Fibroblast of the aortic adventitia (primary cell): ENCODE measurements around the gene ESR1. TPM values are rescaled to one million over a fixed set of nuclear protein-coding genes. Genes with fewer than 3 reads are reported as not detected.

Experiments used
- DNase-seq: peaks from one replicate; pipeline ENCODE4 v3.0.0-alpha.2; 2010; ENCODE audit warnings: low read depth
- H3K4me3 ChIP-seq: 2 replicates; pipeline ENCODE4 v1.5.1; 2011; ENCODE audit warnings: low read depth, mild to moderate bottlenecking, control low read depth, low read length, moderate library complexity
- total RNA-seq: library from RNA; depleted of rRNA; stranded (reverse); fragments of >200 nt; gene quantifications from 2 replicates; pipeline ENCODE4 v1.2.3, GENCODE V29; 2012; ENCODE audit warnings: low replicate concordance
- TF ChIP-seq, protein P1 (sequence below): IDR thresholded peaks from 2 replicates; pipeline ENCODE4 v1.5.1; 2011; ENCODE audit warnings: mild to moderate bottlenecking, low read length, control low read depth, inconsistent platforms; ENCODE audit not compliant: insufficient read depth

The ESR1 gene
- total RNA-seq, 1 donor, result 2.7 TPM

DNA sequence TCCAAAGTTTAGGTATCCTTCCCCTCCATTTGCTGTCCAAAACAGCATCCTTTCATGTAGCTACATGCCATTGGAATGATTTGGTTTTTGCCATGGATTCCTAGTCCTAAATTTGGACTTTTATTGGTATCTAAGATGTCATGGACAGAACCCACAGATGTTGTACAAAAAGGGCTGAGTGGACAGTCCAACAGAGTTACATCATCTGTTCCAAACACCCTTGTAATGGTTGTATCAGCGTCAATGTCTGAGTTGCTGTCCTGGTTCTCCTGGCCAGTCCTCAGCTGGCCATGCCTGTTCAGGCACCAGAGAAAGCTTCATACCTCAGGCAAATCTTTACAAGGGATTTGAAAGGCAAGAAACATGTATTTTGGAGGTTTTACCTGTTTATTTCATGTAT lies 191.3 kb downstream of the ESR1 start:
- DNase-seq, result peak; percentile 11
- TF ChIP-seq, protein P1, sequence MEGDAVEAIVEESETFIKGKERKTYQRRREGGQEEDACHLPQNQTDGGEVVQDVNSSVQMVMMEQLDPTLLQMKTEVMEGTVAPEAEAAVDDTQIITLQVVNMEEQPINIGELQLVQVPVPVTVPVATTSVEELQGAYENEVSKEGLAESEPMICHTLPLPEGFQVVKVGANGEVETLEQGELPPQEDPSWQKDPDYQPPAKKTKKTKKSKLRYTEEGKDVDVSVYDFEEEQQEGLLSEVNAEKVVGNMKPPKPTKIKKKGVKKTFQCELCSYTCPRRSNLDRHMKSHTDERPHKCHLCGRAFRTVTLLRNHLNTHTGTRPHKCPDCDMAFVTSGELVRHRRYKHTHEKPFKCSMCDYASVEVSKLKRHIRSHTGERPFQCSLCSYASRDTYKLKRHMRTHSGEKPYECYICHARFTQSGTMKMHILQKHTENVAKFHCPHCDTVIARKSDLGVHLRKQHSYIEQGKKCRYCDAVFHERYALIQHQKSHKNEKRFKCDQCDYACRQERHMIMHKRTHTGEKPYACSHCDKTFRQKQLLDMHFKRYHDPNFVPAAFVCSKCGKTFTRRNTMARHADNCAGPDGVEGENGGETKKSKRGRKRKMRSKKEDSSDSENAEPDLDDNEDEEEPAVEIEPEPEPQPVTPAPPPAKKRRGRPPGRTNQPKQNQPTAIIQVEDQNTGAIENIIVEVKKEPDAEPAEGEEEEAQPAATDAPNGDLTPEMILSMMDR, result no peak
- H3K4me3 ChIP-seq, result no peak overlapping the region

DNA sequence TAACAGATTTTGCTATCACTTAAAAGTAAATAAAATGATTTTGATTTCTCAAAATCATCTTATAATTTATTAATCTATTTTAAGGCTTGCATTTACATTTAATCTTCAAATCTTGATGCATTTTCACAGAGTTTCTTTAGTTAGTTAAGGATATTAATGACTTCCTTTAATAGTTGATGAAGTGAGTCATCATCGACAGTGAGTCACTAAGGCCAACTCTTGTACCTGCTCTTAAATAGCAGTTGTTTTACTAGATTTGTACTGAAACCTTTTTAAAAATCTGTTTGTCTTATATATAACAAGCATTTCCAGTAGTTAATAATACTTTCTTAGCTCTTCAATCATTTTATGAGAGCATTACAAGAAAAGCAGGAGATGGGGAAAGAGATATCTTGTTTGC lies 191.7 kb downstream of the ESR1 start:
- TF ChIP-seq, protein P1, result no peak
- peak; percentile 11 for DNase-seq
- H3K4me3 ChIP-seq, result no peak overlapping the region

DNA sequence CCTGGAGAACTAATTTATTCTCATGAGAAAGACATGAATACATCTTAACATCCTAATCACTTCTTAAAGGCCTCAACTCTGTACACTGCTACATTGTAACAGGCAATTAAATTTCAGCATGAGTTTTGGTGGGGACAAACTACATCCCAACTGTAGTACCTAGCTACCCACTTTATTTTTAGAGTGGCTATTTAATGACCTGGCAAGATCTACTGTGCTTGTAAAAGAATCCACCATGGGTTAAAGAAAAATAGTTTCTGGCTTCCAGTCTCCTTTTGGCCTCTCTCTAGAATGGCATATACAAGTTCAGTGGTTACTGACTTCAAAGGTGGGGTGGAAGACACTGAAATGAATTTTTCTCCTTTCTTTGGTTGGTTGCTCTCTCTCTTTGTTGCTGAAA lies 193.9 kb downstream of the ESR1 start:
- H3K4me3 ChIP-seq, result no peak overlapping the region
- DNase-seq, result no peak
- TF ChIP-seq, protein P1, result no peak

DNA sequence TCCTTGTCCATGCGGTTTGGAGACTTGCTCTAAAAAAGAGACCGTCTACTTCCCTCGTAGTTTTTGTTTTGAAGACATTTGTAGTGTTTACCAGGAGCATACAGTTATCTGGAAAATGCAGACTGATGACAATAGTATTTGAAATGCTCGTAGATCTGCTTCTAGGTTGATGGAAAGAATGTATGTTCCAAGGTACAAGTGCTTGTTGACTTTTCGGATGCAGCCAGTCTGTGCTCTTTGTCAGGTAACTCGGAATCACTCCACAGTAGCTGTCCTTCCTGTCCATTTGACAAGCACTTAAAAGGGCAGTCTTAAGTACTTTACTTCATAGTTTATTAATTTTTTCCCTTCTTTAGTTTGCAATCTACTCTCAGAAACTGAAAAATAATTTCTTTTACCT lies 194.8 kb downstream of the ESR1 start:
- no peak for DNase-seq
- no peak overlapping the region for H3K4me3 ChIP-seq
- TF ChIP-seq, protein P1, result no peak

DNA sequence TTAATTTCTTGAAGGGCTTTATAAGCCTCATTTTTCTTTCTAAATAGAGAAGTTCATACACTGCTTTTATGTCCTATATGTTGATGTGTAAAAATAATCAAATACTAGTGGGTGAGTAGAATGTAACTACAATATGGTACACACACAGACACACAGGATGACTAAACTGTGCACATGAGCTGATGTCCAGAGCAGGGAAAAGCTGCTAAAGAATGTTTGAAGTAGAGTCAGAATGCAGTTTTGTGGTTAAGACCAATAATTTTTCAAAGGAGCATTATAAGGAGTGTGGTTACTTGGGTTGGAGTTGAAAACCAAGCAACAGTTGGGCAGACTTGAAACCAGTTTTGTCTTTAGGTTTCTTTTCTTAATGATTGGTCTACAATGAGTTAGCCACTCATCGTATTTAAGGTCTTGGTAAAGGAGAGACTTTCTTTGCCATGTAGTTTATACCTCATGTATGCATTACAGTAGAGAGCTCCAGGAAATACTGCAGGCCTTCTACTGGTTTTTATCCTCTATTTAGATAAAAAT lies 196.6 kb downstream of the ESR1 start:
- TF ChIP-seq, protein P1, result no peak
- DNase-seq, result peak; percentile 9
- H3K4me3 ChIP-seq, result no peak overlapping the region

DNA sequence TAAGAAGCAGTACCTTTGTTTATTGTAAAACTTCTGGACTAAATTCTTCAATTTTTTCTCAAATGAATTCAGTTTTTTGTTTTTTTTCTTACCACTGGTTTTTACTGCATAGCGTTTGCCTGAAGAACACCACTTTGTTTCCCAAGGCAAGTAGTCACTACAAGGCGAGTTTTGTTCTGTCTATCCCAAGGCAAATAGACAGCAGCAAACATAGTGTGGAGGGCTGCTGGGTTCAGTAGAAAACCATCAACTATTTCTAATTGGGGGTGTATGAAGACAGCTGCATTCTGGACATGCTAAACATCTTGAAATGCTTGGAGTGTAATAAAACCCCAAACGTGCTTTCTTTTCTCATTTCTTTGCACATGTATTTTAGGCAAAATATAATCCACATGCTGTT lies 197.4 kb downstream of the ESR1 start:
- no peak for DNase-seq
- TF ChIP-seq, protein P1, result no peak
- H3K4me3 ChIP-seq, result no peak overlapping the region

DNA sequence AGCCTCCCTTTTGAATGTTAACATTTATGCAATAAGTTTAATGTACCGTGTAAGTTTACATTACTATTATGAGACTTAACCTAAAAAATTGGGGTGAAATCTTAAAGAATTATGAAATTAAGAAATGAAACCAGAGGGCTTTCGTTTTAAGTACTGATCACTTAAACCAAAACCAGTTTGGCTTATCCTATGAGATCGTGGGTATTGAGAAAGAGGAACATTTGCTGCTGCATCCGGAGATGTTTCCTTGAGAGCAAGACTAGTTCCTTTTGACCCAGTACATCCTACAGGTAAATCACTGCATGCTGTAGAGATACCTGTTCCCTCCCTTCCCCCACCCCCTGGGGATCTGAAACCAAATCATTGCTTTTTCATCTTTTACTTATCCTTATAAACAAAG lies 201.3 kb downstream of the ESR1 start:
- TF ChIP-seq, protein P1, result no peak

More for the DNA sequence above, 201.3 kb downstream of the ESR1 start:
- DNase-seq, result no peak
- no peak overlapping the region for H3K4me3 ChIP-seq
